ENCODE results near the gene CLDN7. TPM values are rescaled to one million over a fixed set of nuclear protein-coding genes. Genes with fewer than 3 reads are reported as not detected.

The CLDN7 gene
- total and polyA plus RNA-seq, 10 donors = 0.74 to 6.6 (median 2.7) TPM

DNA sequence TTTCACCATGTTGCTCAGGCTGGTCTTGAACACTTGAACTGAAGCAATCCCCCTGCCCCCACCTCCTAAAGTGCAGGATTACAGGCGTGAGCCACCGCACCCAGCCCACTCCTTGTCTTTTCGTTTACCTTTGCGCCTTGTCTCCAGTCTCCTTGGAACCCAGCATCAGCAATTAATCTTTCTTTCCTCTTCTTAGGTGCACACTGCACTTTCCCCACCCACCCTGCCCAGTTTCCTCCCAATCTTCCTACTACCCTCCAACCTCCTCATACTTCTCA, 1.5 kb upstream of the CLDN7 start:
- Histone ChIP-seq H3K4me3 (peak overlapping the region in 2 of 8 donors; percentile 57 to 78), H3K27ac (no peak overlapping the region)

DNA sequence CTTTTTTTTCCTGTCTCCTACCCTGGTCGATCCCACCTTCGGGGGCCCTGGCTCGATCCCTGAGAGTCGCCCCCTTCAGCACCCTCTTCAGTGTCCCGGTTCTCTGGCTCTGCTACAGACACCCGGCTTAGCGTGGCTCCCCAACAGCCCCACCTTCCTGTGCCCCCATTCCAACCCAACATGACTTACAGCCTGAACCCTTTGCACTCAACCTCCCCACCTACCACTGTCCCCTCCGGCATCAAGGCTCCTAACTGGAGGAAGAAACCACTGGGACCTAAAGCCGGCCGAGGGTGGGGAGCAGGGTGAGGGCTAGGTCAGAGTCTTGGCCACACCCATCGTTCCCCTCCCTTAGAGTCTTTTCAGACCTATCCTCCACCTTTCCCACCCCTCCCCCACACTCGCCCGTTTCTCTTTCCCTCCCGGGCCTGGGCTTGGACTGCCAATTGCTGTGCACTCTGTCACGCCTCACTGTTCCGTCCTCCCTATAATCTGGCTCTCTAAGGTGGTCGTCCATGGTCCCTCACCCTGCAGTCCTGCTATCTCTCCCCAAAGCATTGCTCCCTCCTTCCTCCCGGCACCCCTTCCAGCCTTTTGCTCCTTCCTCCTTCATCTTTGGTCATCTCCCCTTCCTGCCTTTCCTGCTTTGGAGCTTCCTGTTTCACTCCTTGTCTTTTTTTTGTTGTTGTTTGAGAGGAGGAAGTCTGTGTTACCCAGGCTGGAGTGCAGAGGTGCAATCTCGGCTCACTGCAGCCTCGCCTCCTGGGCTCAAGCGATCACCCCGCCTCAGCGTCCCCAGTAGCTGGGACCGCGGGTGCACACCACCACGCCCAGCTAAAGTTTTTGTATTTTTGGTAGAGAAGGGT, 890 bp upstream of the CLDN7 start:
- H3K36me3 ChIP-seq = peaks cover 0 to 20% (median 11%) of the 10 kb centered on the region in 6 donors
- H3K27ac ChIP-seq = peak overlapping the region in 2 of 8 donors; percentile 2 to 8
- peaks cover 22 to 38% (median 35%) of the 10 kb centered on the region in 6 donors for H3K4me1 ChIP-seq
- intact Hi-C loops (cut with DNase I; ENCODE audit: low total_unique reads) = no loop called here
- H3K27me3 ChIP-seq (replicated peaks in 1 of 7) = peaks cover 3 to 78% (median 27%) of the 10 kb centered on the region in 7 donors
- DNase-seq = no peak
- TF ChIP-seq POLR2A (IDR thresholded peaks at IDR 0.05) (no peak), POLR2AphosphoS5 (IDR thresholded peaks at IDR 0.05) (no peak)
- TF ChIP-seq, protein P1, sequence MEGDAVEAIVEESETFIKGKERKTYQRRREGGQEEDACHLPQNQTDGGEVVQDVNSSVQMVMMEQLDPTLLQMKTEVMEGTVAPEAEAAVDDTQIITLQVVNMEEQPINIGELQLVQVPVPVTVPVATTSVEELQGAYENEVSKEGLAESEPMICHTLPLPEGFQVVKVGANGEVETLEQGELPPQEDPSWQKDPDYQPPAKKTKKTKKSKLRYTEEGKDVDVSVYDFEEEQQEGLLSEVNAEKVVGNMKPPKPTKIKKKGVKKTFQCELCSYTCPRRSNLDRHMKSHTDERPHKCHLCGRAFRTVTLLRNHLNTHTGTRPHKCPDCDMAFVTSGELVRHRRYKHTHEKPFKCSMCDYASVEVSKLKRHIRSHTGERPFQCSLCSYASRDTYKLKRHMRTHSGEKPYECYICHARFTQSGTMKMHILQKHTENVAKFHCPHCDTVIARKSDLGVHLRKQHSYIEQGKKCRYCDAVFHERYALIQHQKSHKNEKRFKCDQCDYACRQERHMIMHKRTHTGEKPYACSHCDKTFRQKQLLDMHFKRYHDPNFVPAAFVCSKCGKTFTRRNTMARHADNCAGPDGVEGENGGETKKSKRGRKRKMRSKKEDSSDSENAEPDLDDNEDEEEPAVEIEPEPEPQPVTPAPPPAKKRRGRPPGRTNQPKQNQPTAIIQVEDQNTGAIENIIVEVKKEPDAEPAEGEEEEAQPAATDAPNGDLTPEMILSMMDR (IDR thresholded peaks at IDR 0.05 in 8 of 11, conservative IDR thresholded peaks at IDR 0.05 in 3 of 11) = no peak
- 4 to 9% (median 6%) methylated on average over 26 of the region's 26 CpGs for WGBS, 5 donors
- H3K9me3 ChIP-seq = no peaks in the 10 kb centered on the region
- peak overlapping the region in 6 of 8 donors; percentile 16 to 78 (median 22) for H3K4me3 ChIP-seq

More for the DNA sequence above, 1.5 kb upstream of the CLDN7 start:
- TF ChIP-seq POLR2AphosphoS5 (IDR thresholded peaks at IDR 0.05) = no peak
- TF ChIP-seq, protein P1 (IDR thresholded peaks at IDR 0.05 in 8 of 11, conservative IDR thresholded peaks at IDR 0.05 in 3 of 11) = no peak
- TF ChIP-seq POLR2A (IDR thresholded peaks at IDR 0.05) = no peak
- H3K9me3 ChIP-seq = no peaks in the 10 kb centered on the region
- peaks cover 3 to 78% (median 27%) of the 10 kb centered on the region in 7 donors for H3K27me3 ChIP-seq (replicated peaks in 1 of 7)
- peaks cover 22 to 38% (median 35%) of the 10 kb centered on the region in 6 donors for H3K4me1 ChIP-seq
- no peak for DNase-seq
- intact Hi-C loops (cut with DNase I; ENCODE audit: low total_unique reads) = no loop called here
- peaks cover 0 to 14% (median 7%) of the 10 kb centered on the region in 6 donors for H3K36me3 ChIP-seq
- 38 to 59% (median 54%) methylated on average over 4 of the region's 4 CpGs for WGBS, 5 donors

DNA sequence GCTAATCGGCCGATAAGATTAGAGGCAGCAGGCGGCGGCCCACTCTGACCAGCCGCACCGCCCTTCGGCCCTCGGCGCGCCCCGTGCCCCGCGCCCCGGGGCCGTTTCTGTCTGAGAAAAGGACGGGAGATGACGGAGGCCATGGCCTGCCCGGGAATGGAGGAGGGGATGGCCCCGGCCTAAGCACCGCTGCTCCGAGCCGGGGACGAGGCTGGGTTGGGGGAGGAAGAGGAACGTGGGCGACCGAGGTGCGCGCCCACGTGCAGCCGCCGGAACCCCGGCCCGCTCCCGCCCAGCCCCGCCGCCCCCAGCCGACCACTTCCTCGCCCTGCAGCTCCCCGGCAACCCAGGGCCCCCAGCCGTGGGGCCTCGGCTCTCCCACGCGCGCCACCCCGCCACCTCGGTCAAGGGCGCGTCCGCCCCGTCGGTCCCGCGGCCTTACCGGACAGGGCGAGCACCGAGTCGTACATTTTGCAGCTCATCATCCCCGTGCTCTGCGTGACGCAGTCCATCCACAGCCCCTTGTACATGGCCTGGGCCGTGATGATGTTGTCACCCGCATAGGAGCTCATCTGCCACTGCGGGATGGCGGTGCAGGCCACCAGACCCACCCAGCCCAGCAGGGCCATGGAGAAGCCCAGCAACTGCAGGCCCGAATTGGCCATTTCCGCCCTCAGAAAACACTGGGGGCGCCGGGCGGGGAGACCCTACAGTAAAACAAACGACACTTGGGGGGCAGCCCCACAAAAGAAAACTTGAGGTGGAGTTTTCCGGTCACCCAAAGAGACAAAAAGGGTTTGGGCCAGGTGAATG, 693 bp downstream of the CLDN7 start:
- intact Hi-C loops (cut with DNase I; ENCODE audit: low total_unique reads) = no loop called here

More for the DNA sequence above, 693 bp downstream of the CLDN7 start:
- Histone ChIP-seq H3K36me3 (peaks cover 0 to 36% (median 15%) of the 10 kb centered on the region in 6 donors), H3K4me1 (peaks cover 22 to 38% (median 35%) of the 10 kb centered on the region in 6 donors), H3K4me3 (peak overlapping the region; percentile 32 to 78 (median 49)), H3K9me3 (no peaks in the 10 kb centered on the region), H3K27me3 (replicated peaks in 1 of 7) (peaks cover 3 to 64% (median 27%) of the 10 kb centered on the region in 7 donors), H3K27ac (peak overlapping the region in 6 of 8 donors; percentile 25 to 81 (median 53))
- WGBS, 5 donors = 7 to 11% (median 9%) methylated on average over 36 to 71 of the region's 71 CpGs
- DNase-seq = peak; percentile 87
- TF ChIP-seq, protein P1 (IDR thresholded peaks at IDR 0.05 in 8 of 11, conservative IDR thresholded peaks at IDR 0.05 in 3 of 11) = no peak
- no peak for TF ChIP-seq POLR2A (IDR thresholded peaks at IDR 0.05)
- TF ChIP-seq POLR2AphosphoS5 (IDR thresholded peaks at IDR 0.05) = no peak
